Activated naive CD4-positive, alpha-beta T cell treated with anti-CD3 and anti-CD28 coated beads, Interleukin-2, amount 50 U/mL, for 24 hours (primary cell): ENCODE measurements around the gene IL4.
A peak's percentile ranks its signal among the peaks of the same experiment; 100 is the strongest.

Experiments
- H3K27ac Mint-ChIP-seq: one replicate; pipeline ENCODE4 v1.8.0; 2021; ENCODE audit warnings: mild to moderate bottlenecking, mixed read lengths
- H3K27me3 Mint-ChIP-seq: one replicate; pipeline ENCODE4 v1.8.0; 2021; ENCODE audit warnings: mixed read lengths
- H3K36me3 Mint-ChIP-seq: one replicate; pipeline ENCODE4 v1.8.0; 2021; ENCODE audit warnings: mixed read lengths
- H3K4me1 Mint-ChIP-seq: one replicate; pipeline ENCODE4 v1.8.0; 2021; ENCODE audit warnings: mixed read lengths
- H3K4me3 Mint-ChIP-seq: one replicate; pipeline ENCODE4 v1.8.0; 2021; ENCODE audit warnings: mild to moderate bottlenecking, mixed read lengths
- H3K9me3 Mint-ChIP-seq: one replicate; pipeline ENCODE4 v1.8.0; 2021; ENCODE audit warnings: mixed read lengths

Gene IL4

GRCh38 chr5:132677682-132678400 lies 4.1 kb downstream of the IL4 start:
- H3K4me3 Mint-ChIP-seq: no peak overlapping the region

GRCh38 chr5:132678735-132679134 lies 4.9 kb downstream of the IL4 start:
- H3K27ac Mint-ChIP-seq: no peak overlapping the region
- H3K27me3 Mint-ChIP-seq: no peaks in the 10 kb centered on the region
- H3K36me3 Mint-ChIP-seq: peaks cover 5% of the 10 kb centered on the region
- H3K4me3 Mint-ChIP-seq: no peak overlapping the region
- no peaks in the 10 kb centered on the region for H3K4me1 Mint-ChIP-seq
- H3K9me3 Mint-ChIP-seq: no peaks in the 10 kb centered on the region

More at GRCh38 chr5:132677682-132678400, 4.1 kb downstream of the IL4 start:
- H3K9me3 Mint-ChIP-seq: no peaks in the 10 kb centered on the region
- no peaks in the 10 kb centered on the region for H3K4me1 Mint-ChIP-seq
- H3K27me3 Mint-ChIP-seq: no peaks in the 10 kb centered on the region
- no peak overlapping the region for H3K27ac Mint-ChIP-seq
- H3K36me3 Mint-ChIP-seq: peaks cover 3% of the 10 kb centered on the region

DNA sequence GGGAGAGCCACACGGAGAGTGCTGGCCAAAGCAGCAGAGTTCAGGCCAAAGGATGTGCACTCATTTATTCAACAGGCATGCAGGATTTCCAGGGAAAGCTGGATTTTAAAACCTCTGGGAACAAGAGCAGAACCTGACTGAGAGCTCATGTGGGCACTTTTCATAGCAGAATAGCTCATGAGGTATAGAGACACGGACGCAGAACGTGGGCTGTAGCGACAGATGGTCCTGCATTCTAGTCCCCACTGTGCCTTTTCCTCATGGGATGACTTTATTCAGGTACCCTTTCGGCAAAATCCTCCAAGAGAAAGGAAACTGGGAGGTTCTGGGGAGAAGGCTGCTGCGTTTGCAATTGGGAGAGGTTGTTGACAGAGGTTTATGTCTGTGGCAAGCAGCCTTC lies 5.4 kb downstream of the IL4 start:
- Mint-ChIP-seq H3K27me3 (no peaks in the 10 kb centered on the region), H3K4me3 (no peak overlapping the region), H3K36me3 (peaks cover 5% of the 10 kb centered on the region), H3K27ac (no peak overlapping the region), H3K4me1 (no peaks in the 10 kb centered on the region), H3K9me3 (no peaks in the 10 kb centered on the region)

DNA sequence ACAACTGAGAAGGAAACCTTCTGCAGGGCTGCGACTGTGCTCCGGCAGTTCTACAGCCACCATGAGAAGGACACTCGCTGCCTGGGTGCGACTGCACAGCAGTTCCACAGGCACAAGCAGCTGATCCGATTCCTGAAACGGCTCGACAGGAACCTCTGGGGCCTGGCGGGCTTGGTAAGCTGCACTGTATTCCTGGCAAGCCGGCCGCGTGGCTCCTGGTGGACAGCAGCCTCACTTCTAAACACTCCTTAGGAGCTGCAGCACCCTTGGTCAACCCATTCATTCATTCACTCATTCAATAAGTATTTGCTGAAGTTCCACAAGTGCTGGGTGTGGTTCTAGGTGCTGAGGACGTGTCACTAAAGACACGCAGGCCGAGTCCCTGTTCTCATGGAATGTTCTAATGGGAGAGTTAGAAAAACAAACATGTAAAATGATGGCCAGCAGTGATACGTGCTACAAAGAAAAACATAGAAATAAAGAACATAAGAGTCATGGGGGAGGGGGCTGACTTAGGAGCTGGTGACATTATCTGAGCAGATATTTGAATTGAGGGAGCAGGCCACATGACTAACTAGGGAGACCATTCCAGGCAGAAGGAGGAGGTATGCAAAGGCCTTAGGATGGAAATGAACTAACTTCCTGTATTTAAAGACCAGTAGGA lies 6.1 kb downstream of the IL4 start:
- H3K27me3 Mint-ChIP-seq: no peaks in the 10 kb centered on the region
- no peak overlapping the region for H3K4me3 Mint-ChIP-seq
- peaks cover 1% of the 10 kb centered on the region for H3K4me1 Mint-ChIP-seq
- H3K36me3 Mint-ChIP-seq: peaks cover 5% of the 10 kb centered on the region
- H3K27ac Mint-ChIP-seq: no peak overlapping the region
- no peaks in the 10 kb centered on the region for H3K9me3 Mint-ChIP-seq

- Mint-ChIP-seq H3K27ac (no peak overlapping the region), H3K4me3 (no peak overlapping the region), H3K36me3 (peaks cover 5% of the 10 kb centered on the region), H3K9me3 (no peaks in the 10 kb centered on the region), H3K27me3 (no peaks in the 10 kb centered on the region), H3K4me1 (peaks cover 6% of the 10 kb centered on the region)
Observed at GRCh38 chr5:132680780-132681475, 7.1 kb downstream of the IL4 start.

GRCh38 chr5:132681476-132681831 lies 7.7 kb downstream of the IL4 start:
- Mint-ChIP-seq H3K9me3 (no peaks in the 10 kb centered on the region), H3K27ac (no peak overlapping the region), H3K4me1 (peaks cover 6% of the 10 kb centered on the region), H3K36me3 (peaks cover 6% of the 10 kb centered on the region), H3K4me3 (no peak overlapping the region), H3K27me3 (no peaks in the 10 kb centered on the region)

GRCh38 chr5:132681983-132682382 lies 8.2 kb downstream of the IL4 start:
- peaks cover 6% of the 10 kb centered on the region for H3K36me3 Mint-ChIP-seq
- H3K27me3 Mint-ChIP-seq: no peaks in the 10 kb centered on the region
- H3K4me3 Mint-ChIP-seq: no peak overlapping the region
- no peaks in the 10 kb centered on the region for H3K9me3 Mint-ChIP-seq
- H3K27ac Mint-ChIP-seq: no peak overlapping the region
- H3K4me1 Mint-ChIP-seq: peaks cover 6% of the 10 kb centered on the region

GRCh38 chr5:132684491-132684890 lies 10.7 kb downstream of the IL4 start:
- peaks cover 25% of the 10 kb centered on the region for H3K4me1 Mint-ChIP-seq
- no peaks in the 10 kb centered on the region for H3K27me3 Mint-ChIP-seq
- no peaks in the 10 kb centered on the region for H3K9me3 Mint-ChIP-seq
- H3K27ac Mint-ChIP-seq: no peak overlapping the region
- H3K4me3 Mint-ChIP-seq: no peak overlapping the region
- H3K36me3 Mint-ChIP-seq: peaks cover 6% of the 10 kb centered on the region

- Mint-ChIP-seq H3K36me3 (peaks cover 6% of the 10 kb centered on the region), H3K27me3 (no peaks in the 10 kb centered on the region), H3K27ac (no peak overlapping the region), H3K4me3 (no peak overlapping the region), H3K9me3 (no peaks in the 10 kb centered on the region), H3K4me1 (peaks cover 26% of the 10 kb centered on the region)
Observed at GRCh38 chr5:132684922-132685720, 11.3 kb downstream of the IL4 start.

GRCh38 chr5:132686193-132686592 lies 12.4 kb downstream of the IL4 start:
- H3K4me1 Mint-ChIP-seq: peaks cover 26% of the 10 kb centered on the region
- no peak overlapping the region for H3K27ac Mint-ChIP-seq
- no peaks in the 10 kb centered on the region for H3K9me3 Mint-ChIP-seq
- no peak overlapping the region for H3K4me3 Mint-ChIP-seq
- H3K36me3 Mint-ChIP-seq: peaks cover 3% of the 10 kb centered on the region
- no peaks in the 10 kb centered on the region for H3K27me3 Mint-ChIP-seq

GRCh38 chr5:132687995-132688394 lies 14.2 kb downstream of the IL4 start:
- Mint-ChIP-seq H3K9me3 (no peaks in the 10 kb centered on the region), H3K27me3 (no peaks in the 10 kb centered on the region), H3K4me1 (peaks cover 33% of the 10 kb centered on the region), H3K36me3 (peaks cover 8% of the 10 kb centered on the region), H3K27ac (peak overlapping the region; percentile 68), H3K4me3 (no peak overlapping the region)

DNA sequence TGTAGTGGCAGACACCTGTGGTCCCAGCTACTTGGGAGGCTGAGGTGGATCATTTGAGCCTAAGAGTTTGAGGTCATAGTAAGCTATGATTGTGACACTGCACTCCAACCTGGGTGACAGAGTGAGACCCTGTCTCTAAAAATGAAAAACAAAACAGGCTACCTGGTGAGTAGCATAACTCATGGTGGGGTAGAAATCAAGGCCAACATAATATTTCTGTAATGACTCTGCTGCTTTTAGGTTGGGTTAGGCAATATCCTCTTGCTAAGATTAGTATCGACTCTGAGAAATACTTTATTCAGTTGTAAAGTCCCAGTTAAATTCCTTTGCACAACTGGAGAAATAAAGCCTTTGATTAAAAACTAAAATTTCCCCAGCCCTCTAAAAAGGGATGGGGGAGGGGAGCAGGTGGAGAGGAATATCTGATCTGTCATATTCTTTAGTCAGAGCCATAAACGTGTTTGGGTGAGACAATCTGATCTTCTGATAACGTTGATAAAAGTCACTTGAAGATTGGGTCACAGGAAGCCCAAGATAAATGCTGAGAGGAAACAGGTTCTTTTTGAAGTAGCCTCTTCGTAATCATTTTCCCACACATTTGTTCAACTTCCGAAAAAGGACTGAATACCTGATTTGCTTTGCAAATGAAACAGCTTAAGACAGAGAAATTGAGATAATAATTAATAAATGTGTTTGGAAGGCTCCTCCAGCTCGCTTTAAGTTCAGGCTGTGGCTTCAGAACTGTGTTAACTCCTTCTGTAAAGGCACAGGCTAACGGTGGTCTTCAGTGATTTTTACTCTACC lies 14.9 kb downstream of the IL4 start:
- Mint-ChIP-seq H3K4me3 (peak overlapping the region; percentile 43), H3K27ac (peak overlapping the region; percentile 68), H3K27me3 (no peaks in the 10 kb centered on the region)

GRCh38 chr5:132689513-132689912 lies 15.7 kb downstream of the IL4 start:
- H3K36me3 Mint-ChIP-seq: peaks cover 7% of the 10 kb centered on the region
- no peaks in the 10 kb centered on the region for H3K9me3 Mint-ChIP-seq
- H3K4me3 Mint-ChIP-seq: no peak overlapping the region
- no peaks in the 10 kb centered on the region for H3K27me3 Mint-ChIP-seq
- H3K27ac Mint-ChIP-seq: no peak overlapping the region
- H3K4me1 Mint-ChIP-seq: peaks cover 33% of the 10 kb centered on the region

More for the DNA sequence above, 14.9 kb downstream of the IL4 start:
- H3K9me3 Mint-ChIP-seq: no peaks in the 10 kb centered on the region
- H3K4me1 Mint-ChIP-seq: peaks cover 33% of the 10 kb centered on the region
- H3K36me3 Mint-ChIP-seq: peaks cover 7% of the 10 kb centered on the region

DNA sequence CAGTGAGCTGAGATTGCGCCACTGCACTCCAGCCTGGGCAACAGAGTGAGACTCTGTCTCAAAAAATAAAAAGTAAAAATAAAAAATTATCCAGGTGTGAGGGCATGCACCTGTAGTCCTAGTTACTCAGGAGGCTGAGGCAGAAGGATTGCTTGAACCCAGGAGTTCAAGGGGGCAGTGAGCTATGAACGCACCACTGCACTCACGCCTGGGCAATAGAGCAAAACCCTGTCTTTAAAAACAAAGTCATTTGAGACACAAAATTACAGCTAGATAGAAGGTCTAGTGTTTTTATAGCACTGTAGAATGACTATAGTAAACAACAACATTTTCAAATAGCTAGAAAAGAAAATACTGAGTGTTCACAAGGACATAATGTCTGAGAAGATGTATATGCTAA lies 16.4 kb downstream of the IL4 start:
- peaks cover 7% of the 10 kb centered on the region for H3K36me3 Mint-ChIP-seq
- peaks cover 28% of the 10 kb centered on the region for H3K4me1 Mint-ChIP-seq
- no peaks in the 10 kb centered on the region for H3K27me3 Mint-ChIP-seq
- H3K9me3 Mint-ChIP-seq: no peaks in the 10 kb centered on the region
- H3K27ac Mint-ChIP-seq: no peak overlapping the region
- H3K4me3 Mint-ChIP-seq: no peak overlapping the region
